ENCODE measurements around the gene FBXL7.

FBXL7 gene

GRCh38 chr5:15690611-15691010, 190.6 kb downstream of the FBXL7 start:
- no peak for DNase-seq (ENCODE audit: extremely low read depth, insufficient read length)
- no peaks in the 10 kb centered on the region for H3K36me3 ChIP-seq (ENCODE audit: control insufficient read depth, insufficient read depth, low read length)
- no peak overlapping the region for H3K4me3 ChIP-seq (replicated peaks; ENCODE audit: low read depth, low read length)
- no peaks in the 10 kb centered on the region for H3K27me3 ChIP-seq (replicated peaks; ENCODE audit: control insufficient read depth, insufficient read depth, low read length)
- TF ChIP-seq CTCF (IDR thresholded peaks at IDR 0.05; ENCODE audit: insufficient read depth, low read length, poor library complexity, severe bottlenecking): no peak

- no peak overlapping the region for H3K4me3 ChIP-seq (replicated peaks; ENCODE audit: low read depth, low read length)
- no peak for TF ChIP-seq CTCF (IDR thresholded peaks at IDR 0.05; ENCODE audit: insufficient read depth, low read length, poor library complexity, severe bottlenecking)
- no peaks in the 10 kb centered on the region for H3K36me3 ChIP-seq (ENCODE audit: control insufficient read depth, insufficient read depth, low read length)
- DNase-seq (ENCODE audit: extremely low read depth, insufficient read length): no peak
- no peaks in the 10 kb centered on the region for H3K27me3 ChIP-seq (replicated peaks; ENCODE audit: control insufficient read depth, insufficient read depth, low read length)
Observed at GRCh38 chr5:15691521-15691920, 191.5 kb downstream of the FBXL7 start.

- no peaks in the 10 kb centered on the region for H3K27me3 ChIP-seq (replicated peaks; ENCODE audit: control insufficient read depth, insufficient read depth, low read length)
Observed at GRCh38 chr5:15692706-15693381, 192.9 kb downstream of the FBXL7 start.

GRCh38 chr5:15693382-15693728, 193.4 kb downstream of the FBXL7 start:
- no peaks in the 10 kb centered on the region for H3K36me3 ChIP-seq (ENCODE audit: control insufficient read depth, insufficient read depth, low read length)
- DNase-seq (ENCODE audit: extremely low read depth, insufficient read length): no peak
- TF ChIP-seq CTCF (IDR thresholded peaks at IDR 0.05; ENCODE audit: insufficient read depth, low read length, poor library complexity, severe bottlenecking): no peak
- no peaks in the 10 kb centered on the region for H3K27me3 ChIP-seq (replicated peaks; ENCODE audit: control insufficient read depth, insufficient read depth, low read length)
- no peak overlapping the region for H3K4me3 ChIP-seq (replicated peaks; ENCODE audit: low read depth, low read length)

More at GRCh38 chr5:15692706-15693381, 192.9 kb downstream of the FBXL7 start:
- H3K36me3 ChIP-seq (ENCODE audit: control insufficient read depth, insufficient read depth, low read length): no peaks in the 10 kb centered on the region
- no peak for DNase-seq (ENCODE audit: extremely low read depth, insufficient read length)
- H3K4me3 ChIP-seq (replicated peaks; ENCODE audit: low read depth, low read length): no peak overlapping the region
- no peak for TF ChIP-seq CTCF (IDR thresholded peaks at IDR 0.05; ENCODE audit: insufficient read depth, low read length, poor library complexity, severe bottlenecking)

- no peak for TF ChIP-seq CTCF (IDR thresholded peaks at IDR 0.05; ENCODE audit: insufficient read depth, low read length, poor library complexity, severe bottlenecking)
- Histone ChIP-seq H3K27me3 (replicated peaks; ENCODE audit: control insufficient read depth, insufficient read depth, low read length) (no peaks in the 10 kb centered on the region), H3K36me3 (ENCODE audit: control insufficient read depth, insufficient read depth, low read length) (no peaks in the 10 kb centered on the region), H3K4me3 (replicated peaks; ENCODE audit: low read depth, low read length) (no peak overlapping the region)
- DNase-seq (ENCODE audit: extremely low read depth, insufficient read length): no peak
Observed at GRCh38 chr5:15693933-15694332, 194.0 kb downstream of the FBXL7 start.
